MG63 (cell line): ENCODE results near the gene DAP3. TPM values are rescaled to one million over a fixed set of nuclear protein-coding genes. Genes with fewer than 3 reads are reported as not detected.

Experiments used
- total RNA-seq: library from RNA; depleted of rRNA; stranded (reverse); fragments of >200 nt; shearing (Covaris generic); gene quantifications from 2 replicates; pipeline ENCODE4 v1.2.3, GENCODE V29; 2014; ENCODE audit warnings: low replicate concordance; rRNA removed

Gene DAP3
- total RNA-seq, 1 experiment from 2014 or later = 111 TPM

Other genes starting within 250 kb of the DAP3 start
- gene ASH1L, start 126.3 kb upstream of the DAP3 start, total RNA-seq = 10.2 and 15.6 TPM in 2 replicates
- 32.4 and 59.4 TPM in 2 replicates for gene MSTO1, start 78.9 kb upstream of the DAP3 start, total RNA-seq
- gene YY1AP1, start 317 bp upstream of the DAP3 start, total RNA-seq = 32.6 and 48.1 TPM in 2 replicates
- 11.6 and 15.6 TPM in 2 replicates for gene GON4L, start 168.1 kb downstream of the DAP3 start, total RNA-seq
- gene SYT11, start 170.5 kb downstream of the DAP3 start, total RNA-seq = 47.9 and 48.6 TPM in 2 replicates
- gene RIT1, start 222.3 kb downstream of the DAP3 start, total RNA-seq = 43.4 and 54.6 TPM in 2 replicates
- gene KHDC4, start 245.3 kb downstream of the DAP3 start, total RNA-seq = 26.0 and 32.1 TPM in 2 replicates